Uterus (tissue), 4 donors: ENCODE results near the gene ITIH2. TPM values are rescaled to one million over a fixed set of nuclear protein-coding genes. Genes with fewer than 3 reads are reported as not detected.
"Not testable (repeated sequence)": the region's sequence is repeated elsewhere in the genome, so short reads cannot be mapped to it uniquely, and the experiment has no call there.

ENCODE experiments used
- DNase-seq, 2 donors: peaks; one replicate each; pipeline ENCODE4 v3.0.0-alpha.2; 2019 to 2020
- H3K27ac ChIP-seq, 2 donors: fragments of 200-600 bp; sonication (generic); 1 replicate in 1 of 2; 2 replicates in 1 of 2; pipeline ENCODE4 v1.5.1; 2016 to 2018
- H3K27me3 ChIP-seq, 2 donors: fragments of 200-600 bp; sonication (generic); one replicate each; pipeline ENCODE4 v1.5.1; 2018 to 2019; ENCODE audit warnings: control low read depth in 1 of 2
- H3K36me3 ChIP-seq, 2 donors: fragments of 200-600 bp; sonication (generic); one replicate each; pipeline ENCODE4 v1.5.1; 2019; ENCODE audit warnings: control low read depth in 1 of 2
- H3K4me1 ChIP-seq, 2 donors: fragments of 200-600 bp; sonication (generic); one replicate each; pipeline ENCODE4 v1.5.1; 2018 to 2019; ENCODE audit warnings: control low read depth in 1 of 2
- H3K4me3 ChIP-seq, 2 donors: fragments of 200-600 bp; sonication (generic); 1 replicate in 1 of 2; 2 replicates in 1 of 2; pipeline ENCODE4 v1.5.1; 2018 to 2019; ENCODE audit warnings: mild to moderate bottlenecking in 1 of 2
- H3K9me3 ChIP-seq, 2 donors: fragments of 200-600 bp; sonication (generic); one replicate each; pipeline ENCODE4 v1.5.1; 2019; ENCODE audit warnings: control low read depth in 1 of 2
- CTCF ChIP-seq, 4 experiments: fragments of 200-600 bp in 2 of 4; fragments of 450-650 bp in 2 of 4; sonication (generic) in 2 of 4; IDR thresholded peaks; one replicate each; pipeline ENCODE4 v1.5.1; 2016 to 2019; ENCODE audit warnings: antibody characterized with exemption in 4 of 4, mild to moderate bottlenecking in 2 of 4, moderate library complexity in 1 of 4
- POLR2A ChIP-seq, 2 donors: fragments of 450-650 bp; IDR thresholded peaks; one replicate each; pipeline ENCODE4 v1.6.1; 2016; ENCODE audit warnings: antibody characterized with exemption in 2 of 2, mild to moderate bottlenecking in 1 of 2, moderate library complexity in 1 of 2
- intact Hi-C: fragments of 100-400 bp; cut with DNase I; formaldehyde crosslinking; loops from one replicate; pipeline ENCODE4 v1.15.1; 2023; ENCODE audit warnings: low total_unique reads
- total RNA-seq, 4 donors: library from RNA; depleted of rRNA in 3 of 4; stranded (reverse); fragments of >200 nt in 3 of 4; gene quantifications; one replicate each; pipeline versions ENCODE4 v1.1.0 to v1.2.4, GENCODE V29; 2014 to 2023
- donor health status: DM: yes; HTN: yes; CAD: no.

Gene ITIH2
- total RNA-seq, 4 donors from 2014 or later, result 0.21 TPM; not detected in 3

- Histone ChIP-seq H3K27me3 (no peaks in the 10 kb centered on the region), H3K9me3 (no peaks in the 10 kb centered on the region), H3K4me3 (no peak overlapping the region), H3K27ac (no peak overlapping the region), H3K36me3 (no peaks in the 10 kb centered on the region), H3K4me1 (no peaks in the 10 kb centered on the region)
- no peak for TF ChIP-seq POLR2A (IDR thresholded peaks at IDR 0.05)
- no peak for TF ChIP-seq CTCF (IDR thresholded peaks at IDR 0.05)
- DNase-seq, result no peak
- intact Hi-C loops, result no loop called here
Observed at GRCh38 chr10:7767209-7767608, 64.1 kb downstream of the ITIH2 start.

GRCh38 chr10:7768417-7768816 lies 65.3 kb downstream of the ITIH2 start:
- intact Hi-C loops, result no loop called here
- no peaks in the 10 kb centered on the region for H3K4me1 ChIP-seq
- no peaks in the 10 kb centered on the region for H3K27me3 ChIP-seq
- H3K27ac ChIP-seq, result no peak overlapping the region
- DNase-seq, result no peak
- no peak overlapping the region for H3K4me3 ChIP-seq
- TF ChIP-seq POLR2A (IDR thresholded peaks at IDR 0.05), result no peak
- TF ChIP-seq CTCF (IDR thresholded peaks at IDR 0.05), result no peak
- no peaks in the 10 kb centered on the region for H3K36me3 ChIP-seq
- H3K9me3 ChIP-seq, result no peaks in the 10 kb centered on the region

GRCh38 chr10:7773845-7774801 lies 71.0 kb downstream of the ITIH2 start:
- peak in 1 of 2 donors; percentile 17 for DNase-seq
- no peaks in the 10 kb centered on the region for H3K4me1 ChIP-seq
- H3K4me3 ChIP-seq, result no peak overlapping the region
- no peak overlapping the region for H3K27ac ChIP-seq
- H3K9me3 ChIP-seq, result no peaks in the 10 kb centered on the region
- TF ChIP-seq POLR2A (IDR thresholded peaks at IDR 0.05) (no peak), CTCF (IDR thresholded peaks at IDR 0.05) (no peak)
- no peaks in the 10 kb centered on the region for H3K27me3 ChIP-seq
- intact Hi-C loops, result no loop called here
- H3K36me3 ChIP-seq, result no peaks in the 10 kb centered on the region

GRCh38 chr10:7776777-7777176 lies 73.7 kb downstream of the ITIH2 start:
- H3K9me3 ChIP-seq, result no peaks in the 10 kb centered on the region
- intact Hi-C loops, result no loop called here
- no peaks in the 10 kb centered on the region for H3K4me1 ChIP-seq
- no peak for DNase-seq
- no peaks in the 10 kb centered on the region for H3K36me3 ChIP-seq
- H3K27me3 ChIP-seq, result no peaks in the 10 kb centered on the region
- no peak overlapping the region for H3K27ac ChIP-seq
- no peak overlapping the region for H3K4me3 ChIP-seq
- TF ChIP-seq CTCF (IDR thresholded peaks at IDR 0.05), result no peak
- no peak for TF ChIP-seq POLR2A (IDR thresholded peaks at IDR 0.05)

GRCh38 chr10:7782194-7782593 lies 79.1 kb downstream of the ITIH2 start:
- H3K9me3 ChIP-seq, H3K36me3 ChIP-seq, H3K4me3 ChIP-seq, DNase-seq, H3K4me1 ChIP-seq, H3K27me3 ChIP-seq, intact Hi-C loops, H3K27ac ChIP-seq: not testable (repeated sequence)
